ENCODE measurements around the gene SPDYE6. TPM values are rescaled to one million over a fixed set of nuclear protein-coding genes. Genes with fewer than 3 reads are reported as not detected.
"Not testable (repeated sequence)": the region's sequence is repeated elsewhere in the genome, so short reads cannot be mapped to it uniquely, and the experiment has no call there.

SPDYE6 gene
- total RNA-seq, 1 experiment from 2014 or later: not detected

- DNase-seq (ENCODE audit: low spot score): no peak
- in situ Hi-C loops (cut with HindIII; ENCODE audit: low sequenced_read_pairs): no loop called here
These were observed 34.7 kb downstream of the SPDYE6 start for GRCh38 chr7:102321351-102322201.

- in situ Hi-C loops (cut with HindIII; ENCODE audit: low sequenced_read_pairs): no loop called here
- DNase-seq (ENCODE audit: low spot score): no peak
These were observed 35.5 kb downstream of the SPDYE6 start for GRCh38 chr7:102320601-102321350.

GRCh38 chr7:102320181-102320580, 36.1 kb downstream of the SPDYE6 start:
- no peak for DNase-seq (ENCODE audit: low spot score)

GRCh38 chr7:102319671-102320070, 36.6 kb downstream of the SPDYE6 start:
- DNase-seq (ENCODE audit: low spot score): no peak
- in situ Hi-C loops (cut with HindIII; ENCODE audit: low sequenced_read_pairs): no loop called here

More at GRCh38 chr7:102320181-102320580, 36.1 kb downstream of the SPDYE6 start:
- in situ Hi-C loops (cut with HindIII; ENCODE audit: low sequenced_read_pairs): no loop called here

- in situ Hi-C loops (cut with HindIII; ENCODE audit: low sequenced_read_pairs): no loop called here
- DNase-seq (ENCODE audit: low spot score): no peak
These were observed 37.7 kb downstream of the SPDYE6 start for GRCh38 chr7:102318482-102318971.

- no peak for DNase-seq (ENCODE audit: low spot score)
These were observed 38.8 kb downstream of the SPDYE6 start for GRCh38 chr7:102317231-102318059.

GRCh38 chr7:102313997-102314780, 42.1 kb downstream of the SPDYE6 start:
- DNase-seq (ENCODE audit: low spot score): no peak

More at GRCh38 chr7:102317231-102318059, 38.8 kb downstream of the SPDYE6 start:
- in situ Hi-C loops (cut with HindIII; ENCODE audit: low sequenced_read_pairs): no loop called here

GRCh38 chr7:102312317-102312716, 43.9 kb downstream of the SPDYE6 start:
- DNase-seq (ENCODE audit: low spot score): no peak

More at GRCh38 chr7:102313997-102314780, 42.1 kb downstream of the SPDYE6 start:
- in situ Hi-C loops (cut with HindIII; ENCODE audit: low sequenced_read_pairs): no loop called here

GRCh38 chr7:102310414-102310815, 45.8 kb downstream of the SPDYE6 start:
- in situ Hi-C loops (cut with HindIII; ENCODE audit: low sequenced_read_pairs): no loop called here
- peak; percentile 55 for DNase-seq (ENCODE audit: low spot score)

More at GRCh38 chr7:102312317-102312716, 43.9 kb downstream of the SPDYE6 start:
- in situ Hi-C loops (cut with HindIII; ENCODE audit: low sequenced_read_pairs): no loop called here

GRCh38 chr7:102306916-102307677, 49.1 kb downstream of the SPDYE6 start:
- DNase-seq (ENCODE audit: low spot score): no peak
- in situ Hi-C loops (cut with HindIII; ENCODE audit: low sequenced_read_pairs): no loop called here

- in situ Hi-C loops (cut with HindIII; ENCODE audit: low sequenced_read_pairs): no loop called here
These were observed 50.6 kb downstream of the SPDYE6 start for GRCh38 chr7:102305414-102306268.

GRCh38 chr7:102304668-102305067, 51.6 kb downstream of the SPDYE6 start:
- DNase-seq (ENCODE audit: low spot score): peak; percentile 66
- in situ Hi-C loops (cut with HindIII; ENCODE audit: low sequenced_read_pairs): no loop called here

More at GRCh38 chr7:102305414-102306268, 50.6 kb downstream of the SPDYE6 start:
- DNase-seq (ENCODE audit: low spot score): no peak

- in situ Hi-C loops (cut with HindIII; ENCODE audit: low sequenced_read_pairs): no loop called here
- no peak for DNase-seq (ENCODE audit: low spot score)
These were observed 52.4 kb downstream of the SPDYE6 start for GRCh38 chr7:102303669-102304422.

GRCh38 chr7:102302025-102302424, 54.2 kb downstream of the SPDYE6 start:
- DNase-seq (ENCODE audit: low spot score): no peak
- in situ Hi-C loops (cut with HindIII; ENCODE audit: low sequenced_read_pairs): no loop called here

- in situ Hi-C loops (cut with HindIII; ENCODE audit: low sequenced_read_pairs): not testable (repeated sequence)
These were observed 54.9 kb downstream of the SPDYE6 start for GRCh38 chr7:102301367-102301766.

GRCh38 chr7:102300643-102301221, 55.5 kb downstream of the SPDYE6 start:
- no peak for DNase-seq (ENCODE audit: low spot score)
- in situ Hi-C loops (cut with HindIII; ENCODE audit: low sequenced_read_pairs): no loop called here

More at GRCh38 chr7:102301367-102301766, 54.9 kb downstream of the SPDYE6 start:
- not testable (repeated sequence) for DNase-seq (ENCODE audit: low spot score)
